Uterine smooth muscle cell (primary cell): Measurements from ENCODE around the gene USP25. TPM values are rescaled to one million over a fixed set of nuclear protein-coding genes. Genes with fewer than 3 reads are reported as not detected.

Source experiments
- total RNA-seq: library from RNA; depleted of rRNA; stranded (reverse); fragments of >200 nt; gene quantifications from 2 replicates; pipeline ENCODE4 v1.2.3, GENCODE V29; 2014

Gene USP25, protein sequence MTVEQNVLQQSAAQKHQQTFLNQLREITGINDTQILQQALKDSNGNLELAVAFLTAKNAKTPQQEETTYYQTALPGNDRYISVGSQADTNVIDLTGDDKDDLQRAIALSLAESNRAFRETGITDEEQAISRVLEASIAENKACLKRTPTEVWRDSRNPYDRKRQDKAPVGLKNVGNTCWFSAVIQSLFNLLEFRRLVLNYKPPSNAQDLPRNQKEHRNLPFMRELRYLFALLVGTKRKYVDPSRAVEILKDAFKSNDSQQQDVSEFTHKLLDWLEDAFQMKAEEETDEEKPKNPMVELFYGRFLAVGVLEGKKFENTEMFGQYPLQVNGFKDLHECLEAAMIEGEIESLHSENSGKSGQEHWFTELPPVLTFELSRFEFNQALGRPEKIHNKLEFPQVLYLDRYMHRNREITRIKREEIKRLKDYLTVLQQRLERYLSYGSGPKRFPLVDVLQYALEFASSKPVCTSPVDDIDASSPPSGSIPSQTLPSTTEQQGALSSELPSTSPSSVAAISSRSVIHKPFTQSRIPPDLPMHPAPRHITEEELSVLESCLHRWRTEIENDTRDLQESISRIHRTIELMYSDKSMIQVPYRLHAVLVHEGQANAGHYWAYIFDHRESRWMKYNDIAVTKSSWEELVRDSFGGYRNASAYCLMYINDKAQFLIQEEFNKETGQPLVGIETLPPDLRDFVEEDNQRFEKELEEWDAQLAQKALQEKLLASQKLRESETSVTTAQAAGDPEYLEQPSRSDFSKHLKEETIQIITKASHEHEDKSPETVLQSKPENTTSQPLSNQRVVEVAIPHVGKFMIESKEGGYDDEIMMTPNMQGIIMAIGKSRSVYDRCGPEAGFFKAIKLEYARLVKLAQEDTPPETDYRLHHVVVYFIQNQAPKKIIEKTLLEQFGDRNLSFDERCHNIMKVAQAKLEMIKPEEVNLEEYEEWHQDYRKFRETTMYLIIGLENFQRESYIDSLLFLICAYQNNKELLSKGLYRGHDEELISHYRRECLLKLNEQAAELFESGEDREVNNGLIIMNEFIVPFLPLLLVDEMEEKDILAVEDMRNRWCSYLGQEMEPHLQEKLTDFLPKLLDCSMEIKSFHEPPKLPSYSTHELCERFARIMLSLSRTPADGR
- 42.7 and 53.2 TPM in 2 replicates for total RNA-seq

DNA sequence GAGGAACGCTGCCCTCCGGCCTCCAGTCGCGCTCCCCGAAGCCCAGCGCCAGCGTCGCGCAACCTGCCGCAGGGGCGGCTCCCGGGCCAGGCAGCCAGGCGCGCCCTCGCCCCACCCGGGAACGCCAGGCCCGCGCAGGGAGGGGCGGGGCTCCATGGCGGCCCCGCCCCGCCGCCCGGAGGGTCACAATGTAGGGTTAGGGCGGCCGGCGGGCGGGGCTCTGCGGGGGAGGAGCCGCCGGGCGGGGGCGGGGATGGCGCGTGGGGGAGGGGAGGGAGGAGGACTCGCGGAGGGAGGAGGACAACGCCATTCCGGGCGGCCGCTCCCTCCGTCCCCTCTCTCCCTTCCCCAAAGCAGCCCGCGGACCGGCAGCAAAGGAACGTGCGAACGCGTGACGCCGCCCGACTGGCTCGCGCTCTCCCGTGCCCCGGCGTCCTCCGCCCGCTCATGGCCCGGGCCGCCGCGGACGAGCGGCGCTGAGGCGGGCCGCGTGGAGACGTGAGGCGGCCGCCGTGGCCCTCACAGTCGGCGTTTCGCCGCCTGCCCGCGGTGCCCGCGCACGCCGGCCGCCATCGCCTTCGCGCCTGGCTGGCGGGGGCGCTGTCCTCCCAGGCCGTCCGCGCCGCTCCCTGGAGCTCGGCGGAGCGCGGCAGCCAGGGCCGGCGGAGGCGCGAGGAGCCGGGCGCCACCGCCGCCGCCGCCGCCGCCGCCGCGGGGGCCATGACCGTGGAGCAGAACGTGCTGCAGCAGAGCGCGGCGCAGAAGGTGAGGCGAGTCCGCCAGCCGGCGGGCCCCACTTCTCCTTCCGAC lies at the start of gene USP25:
Gene USP25 (plus strand): TSS at position 309 of the 810 bp plus-strand sequence. CDS start 412 bp downstream, at position 721.

